Measurements from ENCODE around the gene FARP2.
"Not testable (repeated sequence)": the region's sequence is repeated elsewhere in the genome, so short reads cannot be mapped to it uniquely, and the experiment has no call there.

The FARP2 gene

DNA sequence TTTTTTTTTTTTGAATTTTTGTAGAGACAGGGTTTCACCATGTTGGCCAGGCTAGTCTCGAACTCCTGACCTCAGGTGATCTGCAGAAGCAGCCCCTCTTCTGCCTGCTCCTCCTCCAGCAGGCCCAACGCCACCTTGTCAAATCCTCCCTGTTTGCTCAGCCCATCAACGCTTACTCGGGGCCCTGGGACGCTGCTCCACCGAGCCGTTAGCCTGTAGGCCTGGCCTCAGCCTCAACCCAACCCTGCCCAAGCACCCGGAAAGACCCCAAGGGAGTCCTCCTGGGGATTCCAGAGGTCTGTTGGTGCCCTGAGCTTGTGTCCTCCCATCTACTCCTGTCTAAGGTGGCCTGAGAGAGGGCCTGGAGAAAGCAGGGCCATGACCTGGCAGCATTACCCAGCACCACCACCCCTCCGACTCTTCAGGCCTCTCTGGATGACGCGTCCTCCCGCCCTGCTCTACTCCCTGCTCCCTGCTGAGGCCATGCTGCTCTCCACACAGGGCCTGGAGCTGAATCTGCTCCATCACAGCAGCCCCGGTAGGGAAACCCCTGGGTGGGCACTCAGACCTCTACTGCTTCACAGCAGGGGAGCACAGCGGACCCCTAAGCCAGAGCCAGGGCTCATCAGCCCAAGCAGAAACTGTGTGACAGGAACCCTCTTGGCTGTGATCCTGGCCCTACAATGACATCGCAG lies 149.1 kb downstream of the FARP2 start:
- no peak for DNase-seq (ENCODE audit: low spot score)

DNA sequence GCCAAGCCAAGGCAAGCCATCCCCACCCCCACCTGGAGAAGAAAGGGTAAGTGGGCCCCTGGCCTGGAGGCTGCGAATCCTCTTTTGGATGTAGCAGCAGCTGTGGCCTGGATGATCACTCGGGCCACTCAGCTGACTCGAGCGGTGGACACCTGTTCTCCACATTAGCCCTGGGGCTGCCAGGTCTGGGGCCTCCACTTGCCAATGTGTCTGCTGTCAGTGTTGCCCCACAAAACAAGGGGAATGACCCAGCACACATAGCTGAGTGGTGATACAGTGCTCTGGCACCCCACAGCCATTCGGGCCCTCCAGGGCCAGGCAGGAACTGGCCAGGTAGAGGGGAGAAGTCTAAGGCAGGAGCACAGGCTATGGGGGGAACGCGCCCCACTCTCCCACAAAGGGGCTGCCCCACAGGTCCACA lies 149.7 kb downstream of the FARP2 start:
- no peak for DNase-seq (ENCODE audit: low spot score)

DNA sequence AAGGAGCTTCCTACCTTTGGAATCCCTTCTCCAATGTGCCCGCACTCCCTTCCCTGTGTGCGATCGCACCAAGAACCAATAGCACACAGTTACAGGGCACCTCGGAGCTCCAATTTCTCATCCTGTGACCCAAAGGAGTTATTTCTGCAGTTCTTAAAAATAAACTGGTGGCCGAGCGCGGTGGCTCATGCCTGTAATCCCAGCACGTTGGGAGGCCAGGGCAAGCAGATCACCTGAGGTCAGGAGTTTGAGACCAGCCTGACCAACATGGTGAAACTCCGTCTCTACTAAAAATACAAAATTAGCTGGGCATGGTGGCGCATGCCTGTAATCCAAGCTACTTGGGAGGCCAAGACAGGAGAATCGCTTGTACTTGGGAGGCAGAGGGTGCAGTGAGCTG lies 150.2 kb downstream of the FARP2 start:
- DNase-seq (ENCODE audit: low spot score), result not testable (repeated sequence)

DNA sequence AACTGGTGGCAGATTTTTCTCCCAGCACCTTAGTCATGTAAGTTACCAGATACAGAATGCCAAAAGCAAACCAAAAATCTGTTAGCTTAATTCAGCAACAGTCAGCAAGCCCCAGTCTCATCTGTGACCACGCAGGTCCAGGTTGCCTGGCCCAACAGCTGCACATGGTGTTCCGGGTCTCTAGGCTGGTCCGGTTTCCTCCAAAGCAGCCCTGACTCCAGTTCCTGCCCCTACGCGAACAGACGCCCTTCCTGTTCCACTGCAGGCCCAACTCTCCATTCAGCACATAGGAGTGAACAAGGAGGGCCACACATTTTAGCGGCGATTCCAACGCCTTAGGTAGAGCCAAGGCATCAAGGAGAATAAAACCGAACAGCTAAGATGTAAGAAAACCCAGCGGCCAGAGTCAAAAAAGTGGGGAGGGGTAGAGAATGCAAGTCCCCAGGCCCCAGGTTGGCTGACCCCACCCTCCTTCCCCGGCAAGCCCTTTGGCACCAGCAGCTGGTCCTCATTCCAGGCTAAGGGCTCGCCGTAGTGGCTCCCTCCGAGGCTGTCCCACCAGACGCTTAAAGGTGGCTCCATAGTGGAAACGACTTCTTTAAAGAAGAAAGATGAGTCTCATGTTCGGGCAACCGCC lies 150.8 kb downstream of the FARP2 start:
- no peak for DNase-seq (ENCODE audit: low spot score)

DNA sequence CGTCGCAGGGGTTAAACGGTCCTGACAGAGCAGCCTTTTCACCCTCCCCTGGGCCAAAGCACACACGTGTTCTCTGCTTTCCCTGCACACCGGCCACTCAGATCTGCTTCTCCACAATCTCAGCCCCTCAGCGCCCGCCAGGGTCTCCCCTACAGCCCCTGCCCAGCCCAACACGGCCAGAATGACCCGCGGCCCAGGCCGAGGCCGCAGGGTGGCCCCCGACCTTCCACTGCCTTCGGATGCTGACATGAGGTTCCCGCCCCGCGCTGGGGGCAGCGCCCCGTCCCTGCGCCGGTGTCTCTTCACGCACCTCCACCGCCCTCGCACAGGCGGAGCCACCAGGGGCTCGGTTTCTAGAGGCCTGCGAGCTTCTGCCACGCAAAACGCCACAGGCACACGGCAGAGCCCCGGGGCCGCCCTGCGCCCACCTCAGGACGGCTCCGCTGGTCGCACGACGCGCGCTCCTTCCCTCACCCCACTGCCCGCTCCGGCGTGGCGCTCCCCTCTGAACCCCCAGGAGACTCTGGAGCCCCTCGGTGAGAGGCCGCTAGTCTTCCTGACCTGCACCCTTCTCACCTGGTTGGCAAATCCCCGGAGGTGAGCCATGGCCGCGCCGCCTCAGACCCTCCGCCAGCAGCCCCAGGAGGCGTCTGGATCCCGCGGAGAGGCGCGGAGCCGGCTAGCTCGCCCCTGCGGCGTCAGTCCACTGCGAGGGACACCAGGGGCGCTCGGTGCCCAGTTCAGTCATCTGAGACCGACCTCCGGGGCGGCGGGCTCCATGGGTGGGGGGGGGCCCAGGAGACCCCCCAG lies 151.6 kb downstream of the FARP2 start:
- DNase-seq (ENCODE audit: low spot score), result no peak

DNA sequence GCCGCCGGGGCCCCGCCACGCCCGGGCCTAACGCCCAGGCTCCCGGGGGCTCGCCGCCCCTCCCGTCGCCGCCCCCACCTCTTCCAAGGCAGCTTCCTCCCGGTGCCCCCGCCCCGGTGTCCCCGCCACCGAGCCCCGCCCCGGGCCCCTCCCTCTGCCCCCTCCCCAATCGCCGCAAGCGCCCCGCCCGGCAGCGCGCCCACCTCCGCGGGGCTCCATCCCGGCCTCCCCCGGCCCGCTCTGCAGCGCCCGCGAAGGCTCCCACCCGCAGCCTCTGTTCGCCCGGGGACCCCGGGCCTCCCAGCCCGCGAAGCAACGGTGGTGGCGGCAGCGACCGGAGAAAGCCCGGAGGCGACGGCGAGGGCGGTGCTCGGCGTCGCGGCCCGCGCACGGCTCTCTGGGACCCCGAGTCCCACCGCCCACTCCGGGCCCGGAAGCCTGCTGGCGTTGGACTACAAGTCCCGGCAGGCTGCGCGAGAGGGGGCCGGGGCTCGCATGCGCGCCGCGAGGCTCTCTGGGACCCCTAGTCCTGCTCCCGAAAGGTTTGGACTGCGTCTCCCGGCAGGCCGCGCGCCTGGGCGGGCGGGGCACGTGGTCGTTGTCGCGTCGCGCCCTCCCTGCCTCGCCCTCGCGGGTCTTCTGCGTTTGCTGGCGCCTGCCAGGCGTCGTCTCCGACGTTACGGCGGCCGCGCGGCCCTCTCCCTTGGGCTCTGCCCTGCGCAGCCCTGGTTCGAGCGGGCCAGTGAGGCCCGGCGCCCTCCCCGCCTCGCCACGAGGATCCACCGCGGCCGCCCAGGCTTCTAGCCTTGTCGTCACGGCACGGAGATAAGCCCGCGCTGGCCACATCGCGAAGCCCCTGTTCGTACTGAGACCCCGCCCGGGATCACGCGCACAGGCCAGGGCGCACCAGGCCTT lies 152.4 kb downstream of the FARP2 start, which contains the start of gene STK25:
Gene STK25, minus strand, starts transcription at position 345 of the 915 bp plus-strand sequence. CDS start 549 bp downstream, outside the sequence.
- peak; percentile 95 for DNase-seq (ENCODE audit: low spot score)

DNA sequence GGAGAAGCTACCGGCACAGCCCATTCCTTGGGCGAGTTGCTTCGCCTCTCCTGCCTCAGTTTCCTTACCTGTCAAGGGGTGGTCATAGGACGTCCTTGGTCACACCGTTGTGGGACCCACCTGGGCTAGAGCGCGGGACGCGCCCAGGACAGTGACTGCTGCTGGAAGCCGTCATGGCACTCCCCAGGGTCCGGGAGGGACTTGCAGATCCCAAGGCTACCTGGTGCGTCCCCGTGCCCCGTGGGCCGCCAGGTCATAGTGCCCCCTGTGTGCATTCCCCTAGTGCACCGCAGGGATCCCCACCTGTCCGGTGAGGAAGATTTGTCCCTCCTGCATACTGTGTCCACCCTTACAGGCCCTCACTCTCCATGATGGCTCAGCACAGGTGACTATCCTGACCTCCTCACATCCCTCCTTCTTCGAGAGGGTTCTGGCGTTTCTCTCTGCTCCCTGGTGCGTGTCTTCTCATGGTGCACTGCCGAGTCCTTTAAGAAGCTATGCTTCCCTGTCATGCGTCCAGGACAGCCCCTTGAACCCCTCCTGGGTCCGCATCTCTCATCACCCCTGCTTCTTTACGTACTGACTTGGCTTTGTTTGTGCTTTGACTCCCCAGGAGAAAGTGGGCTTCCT lies 153.2 kb downstream of the FARP2 start:
- no peak for DNase-seq (ENCODE audit: low spot score)

DNA sequence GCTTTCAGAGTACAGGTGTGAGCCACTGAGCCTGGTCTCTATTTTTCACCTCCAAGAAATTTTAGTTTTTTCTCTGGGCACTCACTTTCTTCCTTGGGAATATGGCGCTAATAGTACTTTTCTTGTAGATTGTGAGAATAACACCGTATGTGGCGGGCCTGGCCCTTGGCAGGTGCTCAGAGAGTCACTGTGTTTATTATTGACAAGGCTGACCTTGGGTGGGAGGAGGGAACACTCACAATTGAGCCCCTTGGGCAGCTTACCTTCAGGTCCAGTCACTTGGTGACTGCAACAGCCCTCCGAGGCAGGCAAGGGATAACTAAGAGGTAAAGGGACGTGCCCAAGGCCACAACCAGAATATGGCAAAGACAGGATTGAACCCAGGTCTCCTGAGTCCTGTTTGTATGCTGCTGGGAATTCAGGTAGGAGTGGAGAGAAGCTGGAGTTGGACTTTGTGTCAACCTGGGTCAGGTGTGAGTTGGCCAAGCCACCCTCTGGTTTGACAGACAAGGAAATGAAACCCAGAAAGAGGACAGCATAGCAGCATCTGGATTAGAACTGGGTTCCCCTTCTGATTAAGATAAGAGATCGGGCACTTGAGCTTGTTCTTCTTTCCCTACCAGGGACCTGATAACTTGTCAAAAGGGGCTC lies 155.1 kb downstream of the FARP2 start:
- DNase-seq (ENCODE audit: low spot score), result no peak

DNA sequence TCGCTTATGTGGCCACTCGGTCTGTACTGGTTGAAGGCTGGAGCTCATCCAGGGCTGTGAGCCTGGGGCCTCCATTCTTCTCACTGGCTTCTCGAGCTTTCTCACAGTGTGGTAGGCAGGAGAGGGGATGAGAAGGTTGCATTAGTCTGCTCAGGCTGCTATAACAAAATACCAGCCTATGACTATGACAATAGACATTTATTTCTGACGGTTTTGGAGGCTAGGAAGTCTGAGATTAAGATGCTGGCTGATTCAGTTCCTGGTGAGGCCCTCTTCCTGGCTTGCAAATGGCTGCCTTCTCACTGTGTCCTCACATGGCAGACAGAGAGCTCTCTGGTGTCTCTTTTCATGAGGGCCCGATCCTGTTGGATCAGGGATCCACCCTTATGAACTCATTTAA lies 158.5 kb downstream of the FARP2 start:
- no peak for DNase-seq (ENCODE audit: low spot score)

DNA sequence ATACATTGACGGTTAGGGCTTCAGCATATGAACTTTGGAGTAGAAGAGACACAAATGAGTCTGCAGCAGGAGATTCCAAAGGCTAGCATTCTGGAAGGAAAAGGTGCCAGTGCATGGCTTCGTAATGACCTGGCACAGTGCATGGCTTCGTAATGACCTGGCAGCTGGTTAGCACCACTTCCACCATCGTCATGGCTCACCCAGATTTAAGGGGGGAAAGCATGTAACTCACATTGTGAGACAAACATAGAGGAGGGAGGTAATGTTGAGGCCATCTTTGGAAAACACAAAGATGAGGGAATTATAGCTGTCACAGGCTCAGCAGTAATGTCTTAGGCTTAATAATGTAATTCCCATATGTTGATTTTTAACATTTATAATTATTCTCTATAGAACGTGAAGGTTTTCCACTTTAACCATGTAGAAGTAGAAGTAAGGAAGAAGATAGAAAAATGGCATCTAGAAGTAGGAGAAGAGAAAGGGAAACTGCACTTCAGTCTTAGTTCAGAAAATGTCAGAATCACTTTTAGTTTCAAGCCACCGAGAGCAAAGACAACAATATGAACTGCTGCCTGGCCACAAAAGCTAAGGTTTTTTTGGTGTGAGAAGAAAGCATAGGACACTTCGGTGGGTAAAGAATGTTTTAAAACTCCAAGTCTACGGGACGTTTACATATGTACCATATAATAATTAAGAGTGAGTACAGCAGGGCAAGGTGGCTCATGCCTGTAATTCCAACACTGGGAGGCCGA lies 159.1 kb downstream of the FARP2 start:
- DNase-seq (ENCODE audit: low spot score), result no peak

DNA sequence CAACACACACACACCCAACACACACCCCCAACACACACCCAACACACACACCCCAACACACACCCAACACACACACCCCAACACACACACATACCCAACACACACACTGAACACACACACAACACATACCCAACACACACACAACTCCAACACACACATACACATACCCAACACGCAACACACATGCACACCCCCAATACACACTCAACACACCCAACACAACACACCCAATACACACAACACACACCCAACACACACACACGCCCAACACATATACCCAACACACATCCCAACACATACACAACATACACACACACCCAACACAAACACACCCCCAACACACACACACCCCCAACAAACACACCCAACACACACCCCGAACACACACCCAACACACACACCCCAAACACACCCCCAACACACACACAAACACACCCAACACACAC lies 160.5 kb downstream of the FARP2 start:
- no peak for DNase-seq (ENCODE audit: low spot score)

DNA sequence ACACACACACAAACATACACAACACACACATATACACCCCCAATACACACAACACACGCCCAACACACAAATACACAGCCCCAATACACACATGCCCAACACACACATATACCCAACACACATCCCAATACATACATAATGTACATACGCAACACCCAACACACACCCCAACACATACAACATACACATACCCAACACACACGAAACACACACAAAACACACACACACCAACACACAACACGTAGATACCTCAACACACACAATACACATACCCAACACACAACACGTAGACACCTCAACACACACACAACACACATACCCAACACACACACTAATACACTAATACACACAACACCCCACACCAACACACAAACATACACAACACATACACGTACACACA lies 161.2 kb downstream of the FARP2 start:
- no peak for DNase-seq (ENCODE audit: low spot score)

DNA sequence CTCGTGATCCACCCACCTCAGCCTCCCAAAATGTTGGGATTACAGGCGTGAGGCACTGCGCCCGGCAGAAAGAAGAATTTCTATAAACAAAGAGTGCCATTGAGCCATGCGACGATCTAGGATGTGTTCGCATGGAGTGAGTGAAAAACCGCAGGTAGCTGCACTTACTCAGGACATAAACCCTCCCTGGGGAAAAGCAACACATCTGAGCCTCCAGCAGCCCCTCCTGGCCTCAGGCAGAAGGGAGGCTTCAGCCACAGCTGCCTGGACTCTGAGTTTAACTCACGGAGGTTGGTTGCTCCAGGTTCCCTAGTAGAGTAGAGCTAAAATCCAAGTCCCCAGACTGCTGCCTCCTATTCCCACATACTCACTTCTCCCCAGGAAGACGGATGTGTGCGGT lies 163.6 kb downstream of the FARP2 start:
- DNase-seq (ENCODE audit: low spot score), result no peak

DNA sequence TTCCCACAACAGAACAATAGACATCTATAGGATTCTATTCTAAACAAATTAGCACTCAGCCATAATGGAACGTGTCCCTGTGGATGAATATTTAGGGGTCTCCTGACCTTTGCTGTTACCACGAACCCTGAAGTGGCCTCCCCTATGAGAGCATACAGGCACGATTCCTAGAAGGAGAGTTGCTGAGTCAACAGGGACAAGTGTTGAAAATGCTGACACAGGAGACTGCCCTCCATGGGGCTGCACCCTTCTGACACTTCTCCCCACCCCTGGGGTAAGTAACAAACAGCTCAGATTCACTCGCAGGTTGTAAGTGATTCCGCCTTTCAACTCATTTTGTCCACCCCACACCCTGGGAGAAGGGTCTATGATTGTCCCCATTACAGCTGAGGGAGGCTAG lies 166.4 kb downstream of the FARP2 start:
- no peak for DNase-seq (ENCODE audit: low spot score)

DNA sequence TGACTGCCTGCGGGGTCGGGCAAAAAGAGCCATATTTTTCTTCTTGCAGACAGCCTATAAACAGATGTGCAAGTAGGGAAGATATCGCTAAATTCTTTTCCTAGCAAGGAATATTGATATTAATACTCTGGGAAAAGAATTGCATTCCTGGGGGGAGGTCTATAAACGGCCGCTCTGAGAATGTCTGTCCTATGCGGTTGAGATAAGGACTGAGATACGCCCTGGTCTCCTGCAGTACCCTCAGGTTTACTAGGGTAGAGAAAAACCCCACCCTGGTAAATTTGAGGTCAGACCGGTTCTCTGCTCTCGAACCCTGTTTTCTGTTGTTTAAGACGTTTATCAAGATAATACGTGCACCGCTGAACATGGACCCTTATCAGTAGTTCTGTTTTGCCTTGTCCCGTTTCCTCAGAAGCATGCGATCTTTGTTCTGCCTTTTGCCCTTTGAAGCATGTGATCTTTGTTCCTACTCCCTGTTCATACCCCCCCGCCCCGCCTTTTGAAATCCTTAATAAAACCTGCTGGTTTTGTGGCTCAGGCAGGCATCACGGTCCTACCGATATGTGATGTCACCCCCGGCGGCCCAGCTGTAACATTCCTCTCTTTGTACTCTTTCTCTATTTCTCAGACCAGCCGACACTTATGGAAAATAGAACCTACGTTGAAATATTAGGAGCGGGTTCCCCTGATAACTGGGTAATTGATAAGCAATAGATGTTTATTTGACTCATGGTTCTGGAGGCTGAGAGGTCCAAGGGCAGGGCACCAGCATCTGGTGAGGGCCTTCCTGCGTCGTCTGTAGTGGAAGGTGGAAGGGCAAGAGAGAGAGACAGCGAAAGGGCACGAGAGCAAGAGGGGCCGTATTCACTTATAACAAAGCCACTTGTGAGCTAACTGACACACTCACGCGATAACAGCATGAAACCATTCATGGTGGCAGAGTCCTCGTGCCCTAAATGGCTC lies 170.0 kb downstream of the FARP2 start:
- not testable (repeated sequence) for DNase-seq (ENCODE audit: low spot score)

DNA sequence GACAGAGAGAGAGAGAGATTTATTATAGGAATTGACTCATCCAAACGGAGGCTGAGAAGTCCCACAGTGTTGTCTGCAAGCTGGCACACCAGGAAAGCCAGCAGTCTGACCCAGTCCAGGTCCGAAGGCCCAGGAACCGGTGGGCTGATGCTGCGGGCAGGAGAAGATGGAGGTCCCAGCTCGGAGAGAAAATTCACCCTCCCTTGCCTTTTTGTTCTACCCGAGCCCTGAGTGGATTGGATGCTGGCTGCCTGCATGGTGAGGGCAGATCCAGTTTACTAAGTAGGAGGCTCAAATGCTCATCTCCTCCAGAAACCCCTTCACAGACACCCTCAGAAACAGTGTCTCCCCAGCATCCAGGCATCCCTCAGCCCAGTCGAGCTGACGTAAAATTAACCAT lies 174.5 kb downstream of the FARP2 start:
- no peak for DNase-seq (ENCODE audit: low spot score)

DNA sequence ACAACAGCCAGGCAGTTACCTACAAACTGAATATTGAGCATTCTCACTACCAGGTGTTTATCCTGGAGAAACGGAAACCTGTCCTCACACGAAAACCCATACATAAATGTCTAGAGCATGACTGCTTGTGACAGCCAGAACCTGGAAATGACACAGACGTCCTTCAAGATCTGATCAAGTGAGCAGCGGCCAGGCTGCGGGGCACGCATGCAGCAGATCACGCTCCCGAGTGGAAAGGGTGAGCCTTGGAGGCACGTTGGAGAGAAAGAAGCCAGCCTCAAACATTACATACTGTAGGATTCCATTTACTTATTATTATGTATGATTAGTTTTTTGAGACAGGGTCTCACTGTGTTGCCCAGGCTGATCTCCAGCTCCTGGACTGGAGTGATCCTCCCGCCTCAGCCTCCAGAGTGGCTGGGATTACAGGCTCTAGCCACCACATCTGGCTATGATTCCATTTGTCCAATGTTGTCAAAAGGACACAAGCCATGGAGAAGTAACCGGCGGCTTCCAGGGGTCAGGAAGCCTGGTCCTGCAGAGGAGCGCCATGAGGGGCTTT lies 175.2 kb downstream of the FARP2 start:
- no peak for DNase-seq (ENCODE audit: low spot score)

DNA sequence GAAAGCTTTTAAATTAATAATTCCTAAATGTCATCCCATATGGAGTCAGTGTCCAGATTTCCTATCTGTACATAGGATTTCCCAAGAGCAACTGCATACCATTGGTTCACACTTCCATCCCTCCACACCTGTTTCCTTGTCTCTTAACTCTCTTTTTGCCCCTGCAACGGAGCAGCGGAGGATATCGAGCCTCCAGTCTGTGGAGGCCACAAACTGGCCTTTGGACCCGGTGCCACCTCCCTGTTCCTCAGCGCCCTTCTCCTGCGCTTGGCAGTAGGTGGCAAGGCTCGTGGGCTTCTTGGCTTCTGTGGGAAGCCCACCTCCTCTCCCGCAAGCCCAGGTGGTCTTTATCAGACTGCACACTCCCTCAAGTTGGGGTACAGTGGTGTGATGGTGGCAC lies 176.1 kb downstream of the FARP2 start:
- DNase-seq (ENCODE audit: low spot score), result no peak

Measured in pons (tissue), 1 donor.